Measurements from ENCODE around the gene C5AR1. TPM values are rescaled to one million over a fixed set of nuclear protein-coding genes. Genes with fewer than 3 reads are reported as not detected.

Gene C5AR1
- total and polyA plus RNA-seq, 4 donors = 1.8 to 5.3 (median 3.2) TPM

DNA sequence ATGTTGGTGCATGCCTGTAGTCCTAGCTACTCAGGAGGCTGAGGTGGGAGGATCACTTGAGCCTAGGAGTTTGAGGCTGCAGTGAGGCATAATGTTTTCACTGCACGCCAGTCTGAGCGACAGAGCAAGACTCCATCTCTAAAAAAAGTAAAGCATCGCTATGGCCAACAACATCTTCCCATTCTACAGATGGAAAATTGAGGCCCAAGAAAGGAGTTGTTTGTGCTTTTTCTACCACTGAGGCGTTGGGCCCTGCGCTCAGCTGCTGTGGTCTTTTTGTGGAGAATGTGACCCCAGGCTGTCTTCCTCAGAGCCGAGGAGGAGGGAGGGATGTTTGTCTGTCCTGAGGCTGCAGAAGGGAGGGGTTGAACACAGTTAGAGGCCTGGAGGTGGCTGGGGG lies 21.8 kb downstream of the C5AR1 start:
- no peaks in the 10 kb centered on the region for H3K36me3 ChIP-seq (ENCODE audit: control insufficient read depth in 4 of 4, insufficient read depth in 3 of 4, low read depth in 1 of 4, low read length in 3 of 4)
- H3K4me3 ChIP-seq (ENCODE audit: low read depth in 1 of 3, low read length in 3 of 3) = no peak overlapping the region
- TF ChIP-seq FOXA2 (IDR thresholded peaks at IDR 0.05) (no peak), HNF4A (conservative IDR thresholded peaks at IDR 0.05) (no peak), ZBTB33 (IDR thresholded peaks at IDR 0.05) (no peak)
- peak overlapping the region in 1 of 2 donors; percentile 7 for H3K27ac ChIP-seq (ENCODE audit: low read depth in 1 of 2, low read length in 2 of 2)
- no peaks in the 10 kb centered on the region for H3K9me3 ChIP-seq (ENCODE audit: control insufficient read depth in 4 of 4, low read length in 3 of 4)
- no peaks in the 10 kb centered on the region for H3K27me3 ChIP-seq (ENCODE audit: control insufficient read depth in 4 of 4, insufficient read depth in 4 of 4, low read length in 3 of 4)
- WGBS = 91% methylated on average over 6 of the region's 6 CpGs
- no peak for DNase-seq (ENCODE audit: low spot score)
- no peak overlapping the region for H3K9ac ChIP-seq (ENCODE audit: low read depth in 1 of 2, low read length in 2 of 2)
- no peaks in the 10 kb centered on the region for H3K4me1 ChIP-seq (ENCODE audit: control insufficient read depth in 4 of 4, insufficient read depth in 4 of 4, low read length in 3 of 4)

GRCh38 chr19:47331931-47332547 lies 22.4 kb downstream of the C5AR1 start, which contains the start of gene C5AR2:
TSS of gene C5AR2 (plus strand) at chr19:47332175. CDS start at chr19:47340800, 8,625 bp downstream.
- Histone ChIP-seq H3K4me1 (ENCODE audit: control insufficient read depth in 4 of 4, insufficient read depth in 4 of 4, low read length in 3 of 4) (no peaks in the 10 kb centered on the region), H3K9me3 (ENCODE audit: control insufficient read depth in 4 of 4, low read length in 3 of 4) (no peaks in the 10 kb centered on the region), H3K4me3 (ENCODE audit: low read depth in 1 of 3, low read length in 3 of 3) (no peak within 1 kb of the TSS), H3K36me3 (ENCODE audit: control insufficient read depth in 4 of 4, insufficient read depth in 3 of 4, low read depth in 1 of 4, low read length in 3 of 4) (no peaks in the 10 kb centered on the region), H3K9ac (ENCODE audit: low read depth in 1 of 2, low read length in 2 of 2) (no peak within 1 kb of the TSS), H3K27ac (ENCODE audit: low read depth in 1 of 2, low read length in 2 of 2) (peak within 1 kb of the TSS; percentile 7 to 46), H3K27me3 (ENCODE audit: control insufficient read depth in 4 of 4, insufficient read depth in 4 of 4, low read length in 3 of 4) (no peaks in the 10 kb centered on the region)
- TF ChIP-seq RXRA (IDR thresholded peaks at IDR 0.05) (no peak), HNF4A (conservative IDR thresholded peaks at IDR 0.05) (no peak), RAD21 (IDR thresholded peaks at IDR 0.05) (no peak), JUND (IDR thresholded peaks at IDR 0.05) (no peak), NR2F2 (IDR thresholded peaks at IDR 0.05) (no peak), FOXA2 (IDR thresholded peaks at IDR 0.05) (no peak), MAX (IDR thresholded peaks at IDR 0.05) (no peak), TAF1 (conservative IDR thresholded peaks at IDR 0.05) (no peak), GABPA (IDR thresholded peaks at IDR 0.05 in 1 of 2, conservative IDR thresholded peaks at IDR 0.05 in 1 of 2) (no peak), FOXA1 (IDR thresholded peaks at IDR 0.05) (no peak), EGR1 (IDR thresholded peaks at IDR 0.05; ENCODE audit: low read depth in 2 of 2) (no peak), SP1 (IDR thresholded peaks at IDR 0.05) (no peak), CTCF (IDR thresholded peaks at IDR 0.05; ENCODE audit: low read depth, low read length, missing input control) (no peak), HNF4G (IDR thresholded peaks at IDR 0.05) (no peak), ATF3 (IDR thresholded peaks at IDR 0.05) (no peak), ZBTB33 (IDR thresholded peaks at IDR 0.05) (no peak), YY1 (IDR thresholded peaks at IDR 0.05) (no peak)
- TF ChIP-seq, protein P1, sequence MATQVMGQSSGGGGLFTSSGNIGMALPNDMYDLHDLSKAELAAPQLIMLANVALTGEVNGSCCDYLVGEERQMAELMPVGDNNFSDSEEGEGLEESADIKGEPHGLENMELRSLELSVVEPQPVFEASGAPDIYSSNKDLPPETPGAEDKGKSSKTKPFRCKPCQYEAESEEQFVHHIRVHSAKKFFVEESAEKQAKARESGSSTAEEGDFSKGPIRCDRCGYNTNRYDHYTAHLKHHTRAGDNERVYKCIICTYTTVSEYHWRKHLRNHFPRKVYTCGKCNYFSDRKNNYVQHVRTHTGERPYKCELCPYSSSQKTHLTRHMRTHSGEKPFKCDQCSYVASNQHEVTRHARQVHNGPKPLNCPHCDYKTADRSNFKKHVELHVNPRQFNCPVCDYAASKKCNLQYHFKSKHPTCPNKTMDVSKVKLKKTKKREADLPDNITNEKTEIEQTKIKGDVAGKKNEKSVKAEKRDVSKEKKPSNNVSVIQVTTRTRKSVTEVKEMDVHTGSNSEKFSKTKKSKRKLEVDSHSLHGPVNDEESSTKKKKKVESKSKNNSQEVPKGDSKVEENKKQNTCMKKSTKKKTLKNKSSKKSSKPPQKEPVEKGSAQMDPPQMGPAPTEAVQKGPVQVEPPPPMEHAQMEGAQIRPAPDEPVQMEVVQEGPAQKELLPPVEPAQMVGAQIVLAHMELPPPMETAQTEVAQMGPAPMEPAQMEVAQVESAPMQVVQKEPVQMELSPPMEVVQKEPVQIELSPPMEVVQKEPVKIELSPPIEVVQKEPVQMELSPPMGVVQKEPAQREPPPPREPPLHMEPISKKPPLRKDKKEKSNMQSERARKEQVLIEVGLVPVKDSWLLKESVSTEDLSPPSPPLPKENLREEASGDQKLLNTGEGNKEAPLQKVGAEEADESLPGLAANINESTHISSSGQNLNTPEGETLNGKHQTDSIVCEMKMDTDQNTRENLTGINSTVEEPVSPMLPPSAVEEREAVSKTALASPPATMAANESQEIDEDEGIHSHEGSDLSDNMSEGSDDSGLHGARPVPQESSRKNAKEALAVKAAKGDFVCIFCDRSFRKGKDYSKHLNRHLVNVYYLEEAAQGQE (IDR thresholded peaks at IDR 0.05) = no peak
- no peak for DNase-seq (ENCODE audit: low spot score)
- WGBS = 62% methylated on average over 18 of the region's 18 CpGs

Data from liver (tissue), 9 donors.